ENCODE data around the gene TCEAL3. TPM values are rescaled to one million over a fixed set of nuclear protein-coding genes. Genes with fewer than 3 reads are reported as not detected.

The TCEAL3 gene
- total RNA-seq, 1 donor from 2014 or later, result 49.1 TPM

Other genes starting within 250 kb of the TCEAL3 start
- 111 TPM for gene BEX3, start 231.4 kb upstream of the TCEAL3 start, total RNA-seq
- 2.8 TPM for gene RAB40A, start 88.5 kb upstream of the TCEAL3 start, total RNA-seq
- 145 TPM for gene TCEAL4, start 22.4 kb upstream of the TCEAL3 start, total RNA-seq
- gene TCEAL1, start 21.0 kb downstream of the TCEAL3 start, total RNA-seq, result 53.7 TPM
- gene MORF4L2, start 78.7 kb downstream of the TCEAL3 start, total RNA-seq, result 307 TPM
- not detected for gene TMEM31, start 102.9 kb downstream of the TCEAL3 start, total RNA-seq
- 2.1 TPM for gene PLP1, start 168.9 kb downstream of the TCEAL3 start, total RNA-seq
- gene RAB9B, start 224.3 kb downstream of the TCEAL3 start, total RNA-seq, result 6.5 TPM